ENCODE data around the gene ZYX. TPM values are rescaled to one million over a fixed set of nuclear protein-coding genes. Genes with fewer than 3 reads are reported as not detected.
A peak's percentile ranks its signal among the peaks of the same experiment; 100 is the strongest.

Gene ZYX
- total and polyA plus RNA-seq, 2 of the 13 experiments (the other 11 are each of a cell fraction or from before 2014, with no cell fraction given), result 9.9 to 13.7 TPM

- peak; percentile 4 for ATAC-seq
- 43% methylated on average over 13 of the region's 15 CpGs for WGBS (ENCODE audit: low lambda C conversion rate)
- BruUV-seq (replicated peaks), result TSS peak; percentile 74
- Histone ChIP-seq H3K27ac (ENCODE audit: extremely low read length, insufficient read depth, low read length) (peak overlapping the region; percentile 13), H2AFZ (ENCODE audit: low read length) (no peak overlapping the region), H3K4me3 (replicated peaks in 1 of 3; ENCODE audit: insufficient read depth in 1 of 3, low read depth in 2 of 3, low read length in 3 of 3) (peak overlapping the region; percentile 94 to 98 (median 98); a peak in 5 of 6 replicates), H3K4me1 (ENCODE audit: insufficient read depth, low read length) (peaks cover 47% of the 10 kb centered on the region), H4K20me1 (ENCODE audit: insufficient read depth, low read length) (peaks cover 5% of the 10 kb centered on the region; the same call in 1 of the 2 replicates), H3K9ac (ENCODE audit: insufficient read depth, low read depth, low read length) (peak overlapping the region; percentile 88; the same call in 1 of the 2 replicates), H3K4me2 (ENCODE audit: low read depth, low read length) (peak overlapping the region; percentile 81), H3K27me3 (ENCODE audit: control insufficient read depth in 1 of 2, insufficient read depth in 2 of 2, low read length in 2 of 2) (no peaks in the 10 kb centered on the region), H3K9me3 (ENCODE audit: low read length) (no peaks in the 10 kb centered on the region), H3K36me3 (replicated peaks in 1 of 2; ENCODE audit: control insufficient read depth in 1 of 2, insufficient read depth in 2 of 2, low read length in 2 of 2) (no peaks in the 10 kb centered on the region), H3K79me2 (ENCODE audit: insufficient read depth, low read length) (peaks cover 12% of the 10 kb centered on the region)
- no peak for FAIRE-seq
- CTCF ChIA-PET (ENCODE audit: low intra/inter-chr PET ratio, low total read pairs), result interaction anchor here (2.8 kb wide), 1 partner anchor 37 kb away, joined by 24 read pairs; no protein-coding TSS in a partner anchor
- DNase-seq (ENCODE audit: low spot score), result no peak
- in situ Hi-C loops (cut with HindIII; ENCODE audit: extremely low pct_ligation_motif_present, low pct_unique_long_range_greater_than_20kb), result loop anchor here (5.0 to 25.0 kb wide), 2 partner anchors 38 to 533 kb away; partner anchors contain the start of gene TCAF1
- intact Hi-C loops (cut with micrococcal nuclease; ENCODE audit: unreplicated experiment), result loop anchor here (1.0 to 2.0 kb wide), 3 partner anchors 29 to 95 kb away; partner anchors contain the start of genes EPHA1 and TMEM139
- POLR2A ChIA-PET, result interaction anchor here (0.8 to 2.2 kb wide), 6 partner anchors 11 to 116 kb away, joined by 3 to 17 read pairs (median 10); partner anchors contain the start of genes CASP2, EPHA1 and GSTK1
- TF ChIP-seq ZNF614 (CRISPR knock-in tag; IDR thresholded peaks at IDR 0.05; ENCODE audit: borderline replicate concordance) (no peak), JDP2 (CRISPR knock-in tag; IDR thresholded peaks at IDR 0.05; ENCODE audit: borderline replicate concordance) (no peak), ZZZ3 (CRISPR knock-in tag; IDR thresholded peaks at IDR 0.05; ENCODE audit: borderline replicate concordance) (no peak), ZNF552 (CRISPR knock-in tag; IDR thresholded peaks at IDR 0.05; ENCODE audit: borderline replicate concordance) (no peak), ZHX2 (IDR thresholded peaks at IDR 0.05; ENCODE audit: low read depth) (no peak), ZHX2 (CRISPR knock-in tag; IDR thresholded peaks at IDR 0.05; ENCODE audit: borderline replicate concordance) (no peak), ZBTB8A (CRISPR knock-in tag; IDR thresholded peaks at IDR 0.05; ENCODE audit: borderline replicate concordance, low read depth) (no peak), ZNF512 (CRISPR knock-in tag; IDR thresholded peaks at IDR 0.05) (peak; percentile 65; the same call in 1 of the 2 replicates), BCL6 (CRISPR knock-in tag; IDR thresholded peaks at IDR 0.05) (no peak), ZNF501 (CRISPR knock-in tag; IDR thresholded peaks at IDR 0.05) (no peak), XBP1 (CRISPR knock-in tag; IDR thresholded peaks at IDR 0.05) (no peak), ZNF12 (CRISPR knock-in tag; IDR thresholded peaks at IDR 0.05) (no peak), SNRNP70 (IDR thresholded peaks at IDR 0.05; ENCODE audit: low read depth, low read length) (no peak), MED13 (CRISPR knock-in tag; IDR thresholded peaks at IDR 0.05) (no peak), GMEB2 (CRISPR knock-in tag; IDR thresholded peaks at IDR 0.05; ENCODE audit: low read depth) (no peak)
These were observed 1.4 kb upstream of the ZYX start for GRCh38 chr7:143379611-143380259.

Data from HepG2 (cell line).